ENCODE data around the gene AVEN.
"Not testable (repeated sequence)": the region's sequence is repeated elsewhere in the genome, so short reads cannot be mapped to it uniquely, and the experiment has no call there.

Gene AVEN

GRCh38 chr15:33848011-33848410 lies 191.0 kb downstream of the AVEN start:
- no peak for DNase-seq (ENCODE audit: low read depth, low spot score)

- no peak for DNase-seq (ENCODE audit: low read depth, low spot score)
These were observed 192.1 kb downstream of the AVEN start for GRCh38 chr15:33846862-33847261.

GRCh38 chr15:33846142-33846541 lies 192.9 kb downstream of the AVEN start:
- no peak for DNase-seq (ENCODE audit: low read depth, low spot score)

DNA sequence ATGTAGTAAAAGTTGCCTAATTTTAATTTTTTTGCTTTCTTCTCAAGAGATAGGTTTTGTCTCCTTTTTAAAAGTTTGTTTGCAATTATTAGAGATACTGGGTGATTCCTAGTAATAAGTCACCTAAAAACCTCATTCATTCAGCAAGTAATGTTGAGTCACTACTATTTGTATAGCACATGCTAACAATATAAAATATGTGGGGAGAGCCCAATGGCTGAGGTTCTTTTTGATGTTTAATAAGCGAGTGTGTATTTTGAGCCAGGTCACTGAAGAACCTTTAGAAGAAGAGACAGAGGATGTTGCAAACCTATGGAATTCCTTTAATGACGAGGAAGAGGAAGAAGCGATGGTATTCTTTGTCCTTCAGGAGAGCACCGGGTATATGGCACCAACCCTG lies 194.4 kb downstream of the AVEN start:
- no peak for DNase-seq (ENCODE audit: low read depth, low spot score)

DNA sequence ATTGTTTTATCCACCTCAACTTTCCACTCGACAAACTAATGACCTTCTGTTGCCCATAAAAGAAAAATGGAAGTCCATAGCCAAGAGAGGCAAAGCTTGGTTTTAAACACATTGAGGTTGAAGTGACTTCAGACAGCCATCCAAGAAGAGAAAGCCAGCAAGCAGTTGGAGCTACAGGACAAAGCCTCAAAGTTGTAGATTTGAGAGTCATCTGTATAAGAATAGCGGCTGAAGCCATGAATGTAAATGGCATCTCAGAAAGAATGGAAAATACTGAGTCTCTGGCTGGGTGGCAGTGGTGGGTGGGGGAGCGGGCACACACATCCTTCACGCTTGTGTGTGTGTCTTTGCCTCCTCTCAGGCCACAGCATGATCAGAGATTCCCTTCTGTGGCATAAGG lies 194.8 kb downstream of the AVEN start:
- no peak for DNase-seq (ENCODE audit: low read depth, low spot score)

- no peak for DNase-seq (ENCODE audit: low read depth, low spot score)
These were observed 198.4 kb downstream of the AVEN start for GRCh38 chr15:33840615-33841014.

- DNase-seq (ENCODE audit: low read depth, low spot score), result no peak
These were observed 199.5 kb downstream of the AVEN start for GRCh38 chr15:33839540-33839939.

- no peak for DNase-seq (ENCODE audit: low read depth, low spot score)
These were observed 201.7 kb downstream of the AVEN start for GRCh38 chr15:33837294-33837693.

- DNase-seq (ENCODE audit: low read depth, low spot score), result no peak
These were observed 203.9 kb downstream of the AVEN start for GRCh38 chr15:33834892-33835743.

DNA sequence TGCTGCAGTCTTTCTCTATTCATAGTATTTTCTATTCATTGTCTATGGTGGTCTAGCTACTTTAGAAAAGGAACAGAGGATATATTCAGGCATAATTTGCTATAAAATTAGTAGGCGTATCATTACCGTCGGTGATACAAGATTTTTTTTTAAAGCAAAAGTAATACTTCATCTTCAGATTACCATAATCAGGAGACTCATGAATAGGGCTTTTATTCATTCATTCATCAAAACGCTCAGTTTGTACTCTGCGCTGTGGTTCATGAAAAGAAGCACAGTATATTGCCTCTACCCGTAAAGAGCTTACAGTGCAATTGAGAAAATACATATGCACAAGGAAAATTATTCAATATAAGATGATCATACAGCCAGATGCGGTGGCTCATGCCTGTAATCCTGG lies 207.4 kb downstream of the AVEN start:
- no peak for DNase-seq (ENCODE audit: low read depth, low spot score)

GRCh38 chr15:33830351-33830750 lies 208.7 kb downstream of the AVEN start:
- no peak for DNase-seq (ENCODE audit: low read depth, low spot score)

DNA sequence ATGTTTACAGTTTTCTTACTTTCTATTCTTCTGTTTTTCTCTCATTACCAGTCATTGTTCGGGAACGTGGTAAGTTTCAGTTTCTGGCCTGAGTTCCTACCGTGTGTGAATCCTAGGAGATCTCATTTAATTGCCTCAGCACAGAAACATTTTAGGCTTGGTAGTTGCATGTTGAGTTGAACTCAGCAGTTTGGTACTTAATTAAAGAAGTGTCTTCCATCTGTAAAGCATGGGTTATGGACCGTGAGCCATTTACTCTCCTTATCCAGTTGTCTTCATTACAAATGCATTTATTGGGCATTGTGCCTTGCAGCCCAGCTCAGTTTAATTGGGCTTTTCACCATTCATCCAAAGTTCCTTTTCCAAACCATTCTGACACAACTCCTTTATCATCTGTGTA lies 212.8 kb downstream of the AVEN start:
- DNase-seq (ENCODE audit: low read depth, low spot score), result no peak

DNA sequence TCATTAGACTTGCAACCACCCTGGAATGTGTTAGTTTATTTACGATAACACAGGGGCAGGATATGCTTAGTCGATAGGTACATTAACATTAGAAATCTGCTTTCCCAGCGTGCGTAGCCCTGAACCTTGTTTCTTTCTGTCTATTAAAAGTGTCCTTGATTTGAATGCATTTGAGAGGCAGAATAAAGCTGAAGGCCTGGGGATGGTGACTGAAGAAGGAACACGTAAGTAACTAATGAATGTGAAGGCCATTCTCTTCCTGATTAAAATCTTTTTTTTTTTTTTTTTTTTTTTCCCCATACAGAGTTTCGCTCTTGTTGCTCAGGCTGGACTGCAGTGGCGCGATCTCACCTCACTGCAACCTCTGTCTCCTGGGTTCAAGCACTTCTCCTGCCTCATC lies 213.6 kb downstream of the AVEN start:
- DNase-seq (ENCODE audit: low read depth, low spot score), result no peak

DNA sequence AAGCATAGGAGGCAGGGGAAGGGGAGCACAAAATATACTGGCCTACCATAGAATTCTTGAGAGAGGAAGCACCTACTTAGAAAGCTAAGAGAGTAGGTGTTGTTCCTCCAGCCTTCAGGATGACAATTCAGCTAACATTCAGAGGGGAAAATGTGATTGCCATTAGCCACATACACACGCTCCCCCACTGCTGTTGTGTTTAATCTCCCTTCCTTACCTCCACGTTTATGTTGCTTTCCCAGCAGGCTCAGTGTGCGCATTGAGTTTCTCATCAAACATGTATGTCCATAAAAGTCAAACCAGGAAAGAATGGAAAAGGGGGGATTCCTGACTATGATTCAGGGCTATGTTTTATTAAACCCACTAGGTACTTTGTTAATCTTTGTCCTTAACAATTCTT lies 215.9 kb downstream of the AVEN start:
- DNase-seq (ENCODE audit: low read depth, low spot score), result no peak

DNA sequence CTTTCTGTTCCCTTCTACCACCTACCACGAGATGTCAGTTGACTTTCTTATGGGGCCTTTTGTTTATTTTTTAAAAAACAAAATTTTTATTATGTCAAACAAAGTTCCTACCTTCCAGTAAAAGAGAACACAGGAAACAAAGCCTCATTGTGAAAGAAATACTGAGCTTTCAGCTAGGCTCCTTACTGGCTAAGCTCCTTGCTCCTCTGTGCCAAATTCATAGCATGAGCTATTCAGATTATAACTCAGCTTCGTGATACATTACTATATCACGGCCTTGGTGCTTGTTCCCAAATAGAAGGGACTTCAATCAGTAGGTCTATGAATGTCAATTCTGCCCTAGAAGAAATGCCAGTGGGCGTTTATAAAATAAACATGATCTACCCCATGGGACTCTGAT lies 216.5 kb downstream of the AVEN start:
- DNase-seq (ENCODE audit: low read depth, low spot score), result no peak

GRCh38 chr15:33819499-33819898 lies 219.5 kb downstream of the AVEN start:
- DNase-seq (ENCODE audit: low read depth, low spot score), result not testable (repeated sequence)
